ENCODE measurements around the gene MPND. TPM values are rescaled to one million over a fixed set of nuclear protein-coding genes. Genes with fewer than 3 reads are reported as not detected.

Gene MPND
- total and polyA plus RNA-seq, 2 of the 13 experiments (the other 11 are each of a cell fraction or from before 2014, with no cell fraction given), result 10.8 to 15.8 TPM

DNA sequence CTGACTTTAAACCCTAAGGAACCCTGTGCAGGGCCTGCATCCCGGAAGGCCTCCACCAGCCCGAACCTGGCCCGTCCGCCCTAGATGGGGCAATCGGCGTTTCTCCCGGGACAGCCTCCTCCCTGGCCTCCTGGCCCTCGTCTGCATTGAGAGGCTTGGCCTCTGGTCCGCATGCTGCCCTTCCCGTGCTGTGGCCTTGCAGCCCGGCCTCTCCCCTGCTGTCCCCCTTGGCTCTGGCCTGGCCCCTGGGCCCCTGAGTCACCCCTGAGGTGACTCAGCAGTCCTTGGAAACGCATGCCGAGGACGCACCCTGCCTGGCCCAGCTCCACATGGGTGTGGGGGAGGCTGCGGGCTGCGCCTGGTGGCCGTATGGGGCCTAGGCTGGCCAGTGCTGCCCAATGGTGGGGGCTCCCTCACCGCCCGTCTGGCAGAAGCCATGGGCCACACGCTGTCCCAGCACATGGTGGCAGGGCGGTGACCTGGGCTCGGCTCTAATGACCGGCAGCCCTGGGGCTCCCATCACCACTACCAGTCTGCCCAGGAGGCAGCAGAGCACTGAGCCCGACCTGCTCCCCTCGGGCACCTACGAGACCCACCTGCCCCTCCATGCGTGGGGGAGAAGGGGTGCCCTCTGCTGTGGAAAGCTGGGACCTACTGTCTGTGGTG is 31.3 kb downstream of the MPND start (continued):
- TF ChIP-seq MAZ (IDR thresholded peaks at IDR 0.05; ENCODE audit: borderline replicate concordance, low read depth, low read length) (peak; percentile 26; the same call in 1 of the 2 replicates), MAZ (CRISPR knock-in tag; IDR thresholded peaks at IDR 0.05; ENCODE audit: low read depth) (peak; percentile 68; the same call in 1 of the 2 replicates), EEA1 (CRISPR knock-in tag; IDR thresholded peaks at IDR 0.05; ENCODE audit: borderline replicate concordance) (no peak), HNRNPUL1 (IDR thresholded peaks at IDR 0.05; ENCODE audit: low read depth, low read length) (no peak), PAX8 (CRISPR knock-in tag; IDR thresholded peaks at IDR 0.05; ENCODE audit: borderline replicate concordance) (no peak), ZNF724P (CRISPR knock-in tag; IDR thresholded peaks at IDR 0.05; ENCODE audit: borderline replicate concordance) (0 out of 2 replicates have a peak, but pooled peaks have one; percentile 49), ZZZ3 (CRISPR knock-in tag; IDR thresholded peaks at IDR 0.05; ENCODE audit: borderline replicate concordance) (no peak), ZNF317 (CRISPR knock-in tag; IDR thresholded peaks at IDR 0.05) (peak; percentile 66; the same call in 1 of the 2 replicates), TMF1 (CRISPR knock-in tag; IDR thresholded peaks at IDR 0.05; ENCODE audit: low read depth) (no peak), KMT2A (CRISPR knock-in tag; IDR thresholded peaks at IDR 0.05) (no peak), ZMAT3 (CRISPR knock-in tag; conservative IDR thresholded peaks at IDR 0.05) (peak; percentile 75; the same call in 1 of the 2 replicates), ZNF281 (CRISPR knock-in tag; IDR thresholded peaks at IDR 0.05; ENCODE audit: borderline replicate concordance) (peak; percentile 85), RBAK (CRISPR knock-in tag; IDR thresholded peaks at IDR 0.05) (no peak), ZNF761 (CRISPR knock-in tag; conservative IDR thresholded peaks at IDR 0.05) (peak; percentile 91), ZNF430 (CRISPR knock-in tag; IDR thresholded peaks at IDR 0.05) (no peak; the same call in 1 of the 2 replicates), FOXP4 (CRISPR knock-in tag; IDR thresholded peaks at IDR 0.05) (peak; percentile 40; the same call in 1 of the 2 replicates), EP300 (IDR thresholded peaks at IDR 0.05; ENCODE audit: low read depth in 2 of 2, low read length in 2 of 2) (peak; percentile 69 to 82; a peak in 3 of 4 replicates), EP300 (CRISPR knock-in tag; IDR thresholded peaks at IDR 0.05; ENCODE audit: borderline replicate concordance) (peak; percentile 91), DBP (CRISPR knock-in tag; IDR thresholded peaks at IDR 0.05; ENCODE audit: not compliant biosample characterization) (no peak)
- TF ChIP-seq, protein P1, sequence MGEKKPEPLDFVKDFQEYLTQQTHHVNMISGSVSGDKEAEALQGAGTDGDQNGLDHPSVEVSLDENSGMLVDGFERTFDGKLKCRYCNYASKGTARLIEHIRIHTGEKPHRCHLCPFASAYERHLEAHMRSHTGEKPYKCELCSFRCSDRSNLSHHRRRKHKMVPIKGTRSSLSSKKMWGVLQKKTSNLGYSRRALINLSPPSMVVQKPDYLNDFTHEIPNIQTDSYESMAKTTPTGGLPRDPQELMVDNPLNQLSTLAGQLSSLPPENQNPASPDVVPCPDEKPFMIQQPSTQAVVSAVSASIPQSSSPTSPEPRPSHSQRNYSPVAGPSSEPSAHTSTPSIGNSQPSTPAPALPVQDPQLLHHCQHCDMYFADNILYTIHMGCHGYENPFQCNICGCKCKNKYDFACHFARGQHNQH (CRISPR knock-in tag; IDR thresholded peaks at IDR 0.05), result peak; percentile 86

Measured in HepG2 (cell line).